ENCODE measurements around the gene CACNB3. TPM values are rescaled to one million over a fixed set of nuclear protein-coding genes. Genes with fewer than 3 reads are reported as not detected.
"Not testable (repeated sequence)": the region's sequence is repeated elsewhere in the genome, so short reads cannot be mapped to it uniquely, and the experiment has no call there.

Gene CACNB3

GRCh38 chr12:48873534-48873933, 55.2 kb downstream of the CACNB3 start:
- not testable (repeated sequence) for H3K23ac ChIP-seq (ENCODE audit: low read length in 2 of 2); H3K18ac ChIP-seq (ENCODE audit: low read depth in 1 of 2, low read length in 2 of 2); H3K9ac ChIP-seq (ENCODE audit: low read length); H2BK12ac ChIP-seq (ENCODE audit: low read length in 2 of 2); H4K91ac ChIP-seq (ENCODE audit: low read length); H2AFZ ChIP-seq (ENCODE audit: low read depth, low read length); H3K4ac ChIP-seq (ENCODE audit: low read depth in 1 of 2, low read length in 2 of 2); H2BK5ac ChIP-seq (ENCODE audit: low read depth, low read length, poor library complexity, severe bottlenecking); H4K8ac ChIP-seq (ENCODE audit: low read length); H3K4me1 ChIP-seq (ENCODE audit: control insufficient read depth, insufficient read depth, low read depth, low read length); H2BK15ac ChIP-seq (ENCODE audit: low read depth, poor library complexity, severe bottlenecking); H2AK5ac ChIP-seq (ENCODE audit: low read length, severe bottlenecking); H3K9me3 ChIP-seq (ENCODE audit: control insufficient read depth, low read length); H3K4me3 ChIP-seq (ENCODE audit: insufficient read depth in 1 of 2, low read depth in 1 of 2, low read length in 2 of 2); H3K36me3 ChIP-seq (ENCODE audit: control insufficient read depth in 1 of 2, insufficient read depth in 2 of 2, low read depth in 1 of 2, low read length in 2 of 2); H2BK120ac ChIP-seq (ENCODE audit: low read depth, low read length); H3K4me2 ChIP-seq (ENCODE audit: low read length, poor library complexity, severe bottlenecking); DNase-seq; H3K27ac ChIP-seq (ENCODE audit: low read length, poor library complexity, severe bottlenecking); H3K79me1 ChIP-seq (replicated peaks; ENCODE audit: low read length, poor library complexity, severe bottlenecking); H3K14ac ChIP-seq (ENCODE audit: low read length in 2 of 2)
- H3K27me3 ChIP-seq (ENCODE audit: control insufficient read depth in 1 of 2, insufficient read depth in 1 of 2, low read length in 2 of 2), result peaks cover 10 to 17% of the 10 kb centered on the region in 2 experiments
- WGBS, result 88% methylated on average over 8 of the region's 8 CpGs

DNA sequence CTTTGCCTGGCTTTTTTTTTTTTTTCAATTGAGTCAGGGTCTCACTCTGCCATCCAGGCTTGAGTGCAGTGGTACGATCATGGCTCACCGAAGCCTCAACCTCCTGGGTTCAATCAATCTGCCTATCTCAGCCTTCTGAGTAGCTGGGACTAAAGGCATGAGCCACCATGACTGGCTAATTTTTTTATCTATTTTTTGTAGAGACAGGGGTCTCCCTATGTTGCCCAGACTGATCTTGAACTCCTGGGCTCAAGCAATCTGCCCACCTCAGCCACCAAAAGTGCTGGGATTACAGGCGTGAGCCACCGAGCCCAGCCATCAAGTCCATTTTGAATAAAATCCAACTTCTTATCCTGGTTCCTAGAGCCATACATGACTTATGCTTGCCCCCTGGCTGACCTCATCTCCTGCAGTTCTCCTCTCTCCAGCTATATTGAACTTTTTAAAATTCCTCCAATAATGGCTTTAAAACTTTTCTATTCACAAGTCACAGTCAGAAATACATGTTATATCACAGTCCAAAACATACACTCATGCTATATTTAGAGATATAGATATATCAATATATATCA, 57.7 kb downstream of the CACNB3 start:
- Histone ChIP-seq H3K4me1 (ENCODE audit: control insufficient read depth, insufficient read depth, low read depth, low read length) (no peaks in the 10 kb centered on the region), H4K91ac (ENCODE audit: low read length) (no peak overlapping the region), H3K23ac (ENCODE audit: low read length in 2 of 2) (no peak overlapping the region), H3K79me1 (replicated peaks; ENCODE audit: low read length, poor library complexity, severe bottlenecking) (no peaks in the 10 kb centered on the region), H3K18ac (ENCODE audit: low read depth in 1 of 2, low read length in 2 of 2) (no peak overlapping the region), H2BK15ac (ENCODE audit: low read depth, poor library complexity, severe bottlenecking) (no peak overlapping the region), H4K8ac (ENCODE audit: low read length) (no peak overlapping the region), H3K27ac (ENCODE audit: low read length, poor library complexity, severe bottlenecking) (no peak overlapping the region), H2AFZ (ENCODE audit: low read depth, low read length) (no peak overlapping the region), H2AK5ac (ENCODE audit: low read length, severe bottlenecking) (no peak overlapping the region), H3K27me3 (ENCODE audit: control insufficient read depth in 1 of 2, insufficient read depth in 1 of 2, low read length in 2 of 2) (peaks cover 24 to 33% of the 10 kb centered on the region in 2 experiments), H3K14ac (ENCODE audit: low read length in 2 of 2) (no peak overlapping the region), H3K36me3 (ENCODE audit: control insufficient read depth in 1 of 2, insufficient read depth in 2 of 2, low read depth in 1 of 2, low read length in 2 of 2) (no peaks in the 10 kb centered on the region), H3K9me3 (ENCODE audit: control insufficient read depth, low read length) (no peaks in the 10 kb centered on the region), H3K9ac (ENCODE audit: low read length) (no peak overlapping the region), H2BK12ac (ENCODE audit: low read length in 2 of 2) (no peak overlapping the region), H3K4me3 (ENCODE audit: insufficient read depth in 1 of 2, low read depth in 1 of 2, low read length in 2 of 2) (no peak overlapping the region), H2BK120ac (ENCODE audit: low read depth, low read length) (no peak overlapping the region), H3K4me2 (ENCODE audit: low read length, poor library complexity, severe bottlenecking) (no peak overlapping the region), H2BK5ac (ENCODE audit: low read depth, low read length, poor library complexity, severe bottlenecking) (no peak overlapping the region), H3K4ac (ENCODE audit: low read depth in 1 of 2, low read length in 2 of 2) (no peak overlapping the region)
- WGBS, result 91% methylated on average over 4 of the region's 4 CpGs
- no peak for DNase-seq

Small RNA genes lying within 50 kb of the gene (small RNA-seq; reads per million reads assigned to genes)
- gene MIR4701 (ENCODE audit: low read depth) (not detected), gene RF00019 (ENCODE audit: low read depth) (not detected)
